NOMO-1 (cell line): Measurements from ENCODE around the gene HIP1R.
A peak's percentile ranks its signal among the peaks of the same experiment; 100 is the strongest.
"Not testable (repeated sequence)": the region's sequence is repeated elsewhere in the genome, so short reads cannot be mapped to it uniquely, and the experiment has no call there.

ENCODE experiments used
- DNase-seq, 2 experiments: peaks; one replicate each; lab custom pipeline; 2025; ENCODE audit not compliant: unreplicated experiment in 2 of 2; lab: John Stamatoyannopoulos, UW

Gene HIP1R

DNA sequence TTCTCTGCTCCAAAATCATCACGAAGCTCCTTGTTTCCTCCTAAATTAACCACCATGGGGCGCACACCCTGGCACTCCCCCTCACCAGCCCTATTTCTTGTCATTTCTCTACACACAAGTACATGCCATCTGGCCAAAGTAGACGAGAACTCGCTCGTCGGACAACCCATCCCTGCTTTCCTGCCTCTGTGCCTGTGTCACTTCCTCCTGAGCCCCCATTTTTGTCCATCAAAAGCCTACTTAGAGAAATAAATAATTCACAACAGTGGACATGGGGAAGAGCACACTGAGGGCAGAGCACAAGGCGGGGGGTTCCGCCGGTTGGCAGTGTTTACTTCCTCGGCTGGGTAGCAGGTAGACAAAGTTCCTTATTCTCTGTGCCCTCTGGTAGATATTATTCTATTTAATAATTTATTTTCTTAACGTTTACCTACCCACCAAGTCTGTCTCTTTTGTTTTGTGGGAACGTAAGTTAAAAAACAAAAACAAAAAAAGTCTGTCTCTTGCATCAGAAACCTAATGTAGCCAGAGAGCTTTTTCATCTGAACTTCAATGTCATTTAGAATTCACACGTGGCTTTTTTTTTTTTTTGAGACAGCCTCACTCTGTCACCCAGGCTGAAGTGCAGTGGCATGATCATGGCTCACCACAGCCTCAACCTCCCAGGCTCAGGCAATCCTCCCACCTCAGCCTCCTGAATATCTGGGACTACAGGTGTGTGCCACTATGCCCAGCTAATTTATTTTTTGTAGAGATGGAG, 54.7 kb downstream of the HIP1R start:
- no peak for DNase-seq

DNA sequence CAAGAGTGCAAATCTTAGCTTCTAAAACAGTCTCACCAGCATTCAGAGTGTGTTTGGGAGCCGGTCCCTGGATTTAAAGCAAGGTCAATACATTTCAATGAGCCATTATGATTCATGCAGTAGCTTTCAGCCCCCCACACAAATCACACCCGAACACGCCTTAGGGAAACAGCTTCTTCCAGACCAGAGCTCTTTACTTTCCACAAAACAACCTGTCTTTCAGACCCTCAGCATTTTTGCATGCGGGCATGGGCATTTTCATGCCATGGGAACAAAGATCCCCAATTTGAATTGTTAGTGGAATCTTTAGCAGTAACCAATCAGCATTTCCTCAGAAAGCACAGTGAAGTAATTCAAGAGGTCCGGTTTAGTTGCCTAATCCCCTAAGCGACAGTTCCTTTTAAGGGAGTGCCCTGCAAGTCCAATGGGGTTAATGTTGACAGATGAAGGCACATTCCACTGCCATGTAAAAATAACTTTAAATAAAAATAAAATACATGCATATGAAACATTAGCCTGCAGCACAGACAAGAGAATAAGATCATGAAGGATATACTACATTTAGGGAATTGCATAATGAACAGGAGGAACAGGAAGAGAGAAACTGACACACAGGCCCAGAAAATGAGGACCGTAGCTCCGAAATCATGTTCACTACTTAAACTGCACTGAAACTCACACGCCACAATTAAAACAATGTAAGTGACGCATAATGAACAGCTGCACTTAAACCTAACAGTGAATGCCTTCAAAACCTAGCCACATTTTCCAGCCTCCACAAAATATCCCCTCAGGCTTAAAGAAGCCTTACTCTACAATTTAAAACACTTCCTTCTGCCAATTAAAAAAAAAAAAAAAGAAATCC, 56.6 kb downstream of the HIP1R start:
- DNase-seq = peak; percentile 42 to 77

DNA sequence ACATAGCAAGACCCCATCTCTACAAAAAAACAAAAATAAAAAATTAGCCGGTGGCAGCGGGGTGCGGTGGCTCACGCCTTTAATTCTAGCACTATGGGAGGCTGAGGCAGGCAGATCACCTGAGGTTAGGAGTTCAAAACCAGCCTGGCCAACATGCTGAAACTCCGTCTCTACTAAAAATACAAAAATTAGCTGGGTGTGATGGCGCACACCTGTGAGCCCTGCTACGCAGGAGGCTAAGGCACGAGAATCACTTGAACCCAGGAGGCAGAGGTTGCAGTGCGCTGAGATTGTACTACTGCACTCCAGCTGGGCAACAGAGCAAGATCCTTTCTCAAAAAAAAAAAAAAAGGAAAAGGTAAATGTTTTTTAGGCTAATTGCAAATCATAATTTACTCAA, 57.5 kb downstream of the HIP1R start:
- DNase-seq = not testable (repeated sequence)

DNA sequence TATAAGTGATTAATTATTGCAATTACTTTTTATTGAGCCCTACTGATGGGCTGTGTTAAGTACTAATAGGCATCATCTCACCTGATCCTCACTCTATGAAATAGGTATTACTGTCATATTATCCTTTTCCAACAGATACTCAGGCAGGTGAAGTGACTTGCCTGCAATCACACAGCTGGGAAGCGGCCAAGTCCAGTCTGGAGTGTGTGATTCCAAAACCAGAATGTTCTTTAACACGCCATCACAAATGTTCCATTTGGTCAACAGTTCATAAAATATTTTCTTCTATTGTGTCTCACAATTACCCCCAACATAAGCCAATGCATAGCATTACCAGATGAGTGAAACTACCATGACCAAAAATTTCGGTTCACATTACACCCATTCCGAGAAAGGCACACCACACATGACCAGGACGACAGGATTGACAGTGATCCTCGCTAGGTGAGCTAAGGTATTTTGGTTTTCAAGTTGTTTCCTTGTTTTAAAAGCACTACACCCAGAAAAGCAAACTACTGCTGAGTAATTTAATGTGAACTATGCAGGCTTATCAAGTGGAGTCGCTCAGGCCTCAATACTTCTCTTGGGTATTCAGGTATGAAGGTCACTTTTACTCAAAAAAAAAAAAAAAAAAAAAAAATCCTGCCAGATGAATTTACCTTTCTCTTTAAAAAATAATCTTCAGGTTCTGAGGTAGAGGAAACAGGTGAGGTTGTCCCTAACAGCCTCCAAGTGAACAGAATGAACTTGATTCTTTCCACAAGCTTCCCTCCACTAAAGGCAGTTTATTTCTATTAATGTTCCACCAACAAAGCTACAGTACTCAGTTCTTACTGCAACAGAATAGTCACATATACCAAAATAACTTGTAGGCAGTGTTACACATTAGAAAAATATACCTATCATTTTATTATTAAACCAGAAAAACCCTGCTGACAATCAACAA, 58.2 kb downstream of the HIP1R start:
- DNase-seq = no peak

DNA sequence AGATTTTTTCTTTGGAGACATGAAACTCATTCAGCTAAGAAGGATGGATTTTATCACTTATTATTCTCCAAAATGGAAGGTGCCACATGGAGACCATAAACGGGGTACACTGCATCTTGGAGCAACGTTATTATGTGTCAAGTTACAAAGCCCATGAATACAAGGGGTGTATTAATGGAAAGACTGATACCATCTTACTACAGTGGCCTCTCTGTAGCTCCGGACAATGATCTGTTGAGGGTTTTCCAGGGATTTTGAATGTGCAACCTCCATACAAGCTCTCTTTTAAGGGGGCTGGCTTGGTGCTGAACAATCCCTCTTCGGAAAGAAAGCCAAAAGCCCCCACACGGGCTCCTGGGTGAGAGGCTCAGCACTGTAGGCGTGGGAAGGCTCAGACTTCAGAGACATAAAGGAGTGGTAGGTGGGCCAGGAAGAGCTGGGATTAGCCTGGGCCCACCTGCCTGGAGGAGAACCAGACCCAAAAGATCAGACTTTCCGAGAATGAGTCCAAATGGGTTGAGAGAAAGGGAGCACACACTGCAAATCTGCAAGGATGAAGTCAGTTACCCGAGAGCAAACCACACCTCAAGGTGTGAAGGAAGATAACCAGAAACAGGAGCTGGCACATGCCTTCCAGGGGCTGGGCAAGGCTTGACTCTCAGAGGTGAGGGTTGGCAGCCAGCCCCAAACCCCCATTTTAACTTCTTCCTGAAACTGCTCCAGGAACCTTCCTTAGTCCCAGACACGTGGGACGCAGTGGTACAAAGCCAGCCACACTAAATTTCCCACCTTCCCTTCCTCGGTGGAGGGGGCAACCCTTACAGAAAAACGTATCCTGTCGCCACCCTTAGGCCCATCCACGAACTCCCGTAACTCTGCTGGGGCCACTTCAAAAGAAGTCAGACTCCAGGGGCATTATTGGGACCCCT, 59.2 kb downstream of the HIP1R start:
- no peak for DNase-seq

DNA sequence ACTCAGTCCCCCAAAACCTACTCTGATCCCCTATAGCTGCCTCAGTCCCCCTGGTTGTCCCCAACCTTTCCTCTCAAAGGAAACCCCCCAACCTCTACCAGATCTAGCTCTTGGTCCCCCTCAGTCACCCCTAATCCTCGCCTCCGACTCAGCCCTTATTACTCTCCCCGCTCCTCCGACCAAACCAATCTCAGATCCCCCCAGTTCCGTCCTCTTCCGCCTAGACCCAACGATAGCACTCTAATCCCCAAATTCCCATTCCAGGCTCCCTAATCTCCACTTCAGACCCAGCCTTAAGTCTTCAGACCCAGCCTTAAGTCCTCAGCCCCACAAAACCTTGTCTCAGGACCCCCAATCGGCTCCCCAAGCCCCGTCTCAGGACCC, 60.1 kb downstream of the HIP1R start:
- DNase-seq = peak in 1 of 2 experiments; percentile 15

DNA sequence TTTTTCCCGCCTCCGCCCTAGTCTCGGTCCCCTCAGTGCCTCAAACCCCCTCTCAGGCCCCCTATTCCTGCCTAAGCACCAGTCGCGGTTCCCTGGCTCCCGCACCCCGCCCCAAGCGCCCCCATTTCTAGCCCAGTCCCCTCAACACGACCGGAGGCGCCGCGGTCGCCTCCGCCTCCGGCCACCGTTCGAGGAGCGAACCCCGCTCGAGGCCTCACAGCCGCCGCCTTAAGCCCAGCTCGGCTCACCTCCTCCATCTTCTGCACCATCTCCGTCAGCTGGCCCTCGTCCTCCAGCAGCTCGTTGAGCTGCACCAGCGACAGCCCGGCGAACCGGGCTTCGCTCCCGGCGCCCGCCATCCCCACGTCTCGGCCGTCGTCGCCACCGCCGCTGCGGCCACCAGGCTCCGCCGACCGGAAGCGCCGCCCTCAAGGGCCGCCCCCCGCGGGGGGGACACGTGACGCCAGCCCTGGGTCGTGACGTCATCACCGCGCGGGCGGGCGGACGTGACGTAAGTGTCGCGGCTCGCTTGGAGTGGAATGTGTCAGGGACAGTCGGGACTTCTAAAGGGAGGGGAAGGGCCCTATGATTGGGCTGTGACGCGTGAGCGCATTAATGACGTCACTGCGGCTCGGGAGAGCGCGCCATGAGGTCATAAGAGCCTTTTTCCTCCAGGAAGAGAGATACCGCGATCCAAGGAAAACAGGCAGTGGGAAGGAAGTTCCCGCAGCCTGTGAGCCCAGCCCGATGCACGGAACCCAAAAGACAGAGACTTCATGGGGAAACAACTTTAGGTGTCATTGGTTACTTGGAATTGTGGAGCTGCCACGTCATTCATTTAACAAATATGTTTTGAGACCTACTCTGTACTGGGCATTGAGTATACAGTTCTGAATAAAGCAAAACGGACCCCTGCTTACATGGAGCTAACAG, 60.7 kb downstream of the HIP1R start, which contains the start of gene VPS37B:
Gene VPS37B, minus strand, starts transcription at position 421 of the 933 bp plus-strand sequence. Its CDS starts 62 bp downstream, at position 359.
- DNase-seq = peak; percentile 46 to 72

DNA sequence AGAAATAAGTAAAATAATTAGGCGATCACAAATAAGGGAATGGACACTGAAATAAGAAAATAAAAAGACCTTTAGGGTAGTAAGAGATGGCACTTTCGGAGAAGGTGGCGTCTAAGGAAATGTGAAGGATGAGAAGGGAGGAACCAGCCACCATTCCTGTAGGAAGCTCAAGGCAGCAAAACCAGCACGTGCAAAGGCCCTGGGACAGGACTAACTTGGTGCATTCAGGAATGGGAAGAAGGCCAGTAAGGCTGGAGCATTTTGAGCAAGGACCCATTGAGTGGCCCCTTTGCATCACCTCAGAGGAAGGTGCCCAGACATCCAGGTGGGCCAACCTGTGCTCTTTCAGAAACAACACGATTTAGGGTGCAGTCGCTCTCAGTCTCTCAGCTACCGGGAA, 61.4 kb downstream of the HIP1R start:
- DNase-seq = no peak

DNA sequence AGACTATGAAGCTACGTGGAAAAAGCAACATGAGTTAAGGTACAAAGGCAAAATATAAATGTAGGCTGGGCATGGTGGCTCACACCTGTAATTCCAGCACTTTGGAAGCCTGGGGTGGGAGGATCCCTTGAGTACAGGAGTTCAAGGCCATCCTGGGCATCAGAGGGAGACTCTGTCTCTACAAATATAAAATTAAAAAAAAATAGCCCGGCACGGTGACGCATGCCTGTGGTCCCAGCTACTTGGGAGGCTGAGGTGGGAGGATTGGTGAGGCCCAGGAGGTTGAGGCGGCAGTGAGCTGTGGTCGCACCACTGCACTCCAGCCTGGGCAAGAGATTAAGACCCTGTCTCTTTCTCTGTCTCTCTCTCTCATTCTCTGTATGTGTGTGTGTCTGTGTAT, 64.6 kb downstream of the HIP1R start:
- DNase-seq = no peak

DNA sequence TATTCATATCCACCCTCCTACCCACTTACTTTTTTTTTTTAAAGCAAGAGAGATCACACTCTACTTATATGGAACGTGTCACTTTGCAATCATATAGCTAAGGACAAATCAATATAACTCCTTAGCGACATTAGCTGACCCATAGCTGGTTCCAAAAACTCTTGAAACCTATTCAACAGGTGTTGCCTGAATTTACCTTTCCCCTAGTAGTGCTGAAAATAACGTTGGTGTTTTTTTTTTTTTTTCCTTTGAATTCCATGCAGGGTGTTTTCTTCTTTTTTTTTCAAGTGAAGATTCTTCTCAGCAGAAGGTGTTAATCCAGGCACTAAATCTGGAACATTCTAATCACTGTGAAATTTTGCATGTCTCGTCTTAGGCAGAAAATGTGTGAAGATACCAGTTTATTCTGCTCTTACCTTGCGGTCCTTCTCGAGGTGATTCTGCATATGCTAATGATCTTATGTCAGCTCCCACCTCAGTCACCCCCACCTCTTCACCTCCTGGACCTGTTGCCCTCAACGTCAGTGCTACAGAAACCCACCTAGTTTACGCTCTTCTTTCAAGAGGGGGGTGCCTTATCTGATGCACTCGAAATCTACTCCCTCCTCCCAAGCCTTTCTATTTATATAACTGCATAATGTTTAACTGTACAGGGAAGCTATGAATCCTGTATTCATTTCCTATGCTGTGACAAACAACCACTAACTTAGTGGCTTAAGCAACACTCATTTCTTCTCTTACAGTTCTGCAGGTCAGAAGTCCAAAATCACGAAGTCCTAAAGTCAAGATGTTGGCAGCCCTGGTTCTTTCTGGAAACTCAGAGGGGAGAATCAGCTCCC, 67.8 kb downstream of the HIP1R start:
- DNase-seq = no peak

DNA sequence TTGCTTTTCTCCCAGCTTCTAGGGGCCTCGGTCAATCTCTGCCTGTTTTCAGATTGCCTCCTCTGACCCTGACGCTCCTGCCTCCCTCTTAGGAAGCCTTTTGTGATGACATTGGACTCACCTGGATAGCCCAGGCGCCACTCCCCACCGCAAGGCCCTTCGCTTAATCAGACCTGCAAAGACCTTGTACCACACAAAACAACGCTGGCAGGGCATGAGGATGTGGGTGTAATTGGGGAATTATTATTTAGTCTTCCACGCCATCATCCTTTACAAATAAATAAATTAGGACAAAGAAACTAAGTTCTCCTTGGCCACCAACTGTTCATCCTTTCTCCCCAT, 68.4 kb downstream of the HIP1R start:
- DNase-seq = no peak

DNA sequence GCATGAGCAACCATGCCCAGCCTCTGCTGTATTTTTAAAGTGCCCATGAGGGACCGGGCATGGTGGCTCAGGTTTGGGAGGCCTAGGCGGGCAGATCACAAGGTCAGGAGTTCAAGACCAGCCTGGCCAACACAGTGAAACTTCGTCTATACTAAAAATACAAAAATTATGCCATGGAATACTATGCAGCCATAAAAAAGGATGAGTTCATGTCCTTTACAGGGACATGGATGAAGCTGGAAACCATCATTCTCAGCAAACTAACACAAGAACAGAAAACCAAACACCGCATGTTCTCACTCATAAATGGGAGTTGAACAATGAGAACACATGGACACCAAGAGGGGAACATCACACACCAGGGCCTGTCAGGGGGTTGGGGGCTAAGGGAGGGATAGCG, 70.0 kb downstream of the HIP1R start:
- not testable (repeated sequence) for DNase-seq

DNA sequence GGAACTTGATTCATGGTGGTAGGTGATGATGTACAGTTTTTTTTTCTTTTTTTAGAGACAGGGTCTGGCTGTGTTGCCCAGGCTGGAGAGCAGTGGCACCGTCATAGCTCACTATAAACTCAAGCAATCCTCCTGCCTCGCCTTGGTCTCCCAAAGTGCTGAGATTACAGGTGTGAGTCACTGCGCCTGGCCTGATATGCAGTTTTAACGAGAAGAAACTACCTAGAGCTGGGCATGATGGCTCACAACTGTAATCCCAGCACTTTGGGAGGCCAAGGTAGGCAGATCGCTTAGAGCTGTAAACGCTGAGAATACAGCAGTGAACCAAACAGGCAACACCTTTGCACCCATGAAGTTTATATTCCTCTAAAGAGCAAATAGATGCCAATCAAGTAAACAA, 73.7 kb downstream of the HIP1R start:
- DNase-seq = no peak

DNA sequence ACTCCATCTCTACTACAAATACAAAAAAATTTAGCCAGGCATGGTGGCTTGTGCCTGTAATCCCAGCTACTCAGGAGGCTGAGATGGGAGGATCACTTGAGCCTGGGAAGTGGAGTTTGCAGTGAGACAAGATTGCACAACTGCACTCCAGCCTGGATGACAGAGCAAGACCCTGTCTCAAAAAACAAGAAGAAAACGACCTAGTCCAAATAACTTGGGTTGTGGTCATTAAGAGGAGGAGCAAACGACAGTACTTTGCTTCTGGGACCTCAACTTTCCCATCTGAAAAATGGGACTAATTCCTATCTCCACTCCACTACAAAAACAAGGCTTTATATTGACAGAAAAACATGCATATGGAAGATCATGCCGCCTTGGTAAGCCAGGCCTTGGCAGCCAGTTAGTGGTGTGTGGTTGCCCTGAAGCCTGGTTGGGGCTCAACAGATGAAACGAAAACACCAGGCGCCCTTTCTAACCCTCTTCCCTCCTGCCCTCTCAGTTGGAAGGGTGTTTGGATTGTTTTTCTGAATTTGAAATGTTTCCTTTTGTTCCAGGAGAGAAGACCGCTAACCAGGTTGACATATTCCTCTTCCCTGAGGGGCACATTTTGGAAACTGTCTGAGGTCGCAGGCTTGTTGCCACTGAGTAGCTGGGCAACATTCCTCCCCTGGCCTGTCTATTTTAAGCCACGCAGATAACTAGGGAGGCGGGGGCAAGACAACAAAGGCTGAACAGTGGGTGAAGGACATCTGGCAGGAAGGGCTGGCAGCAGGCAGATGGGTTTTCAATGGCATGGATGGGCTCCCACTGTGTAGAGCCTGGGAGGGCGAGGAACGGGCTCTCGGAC, 74.4 kb downstream of the HIP1R start:
- no peak for DNase-seq
